Naive thymus-derived CD4-positive, alpha-beta T cell (primary cell): Measurements from ENCODE around the gene ATG13. TPM values are rescaled to one million over a fixed set of nuclear protein-coding genes. Genes with fewer than 3 reads are reported as not detected.

Source experiments
- ATAC-seq: fragments of 150-1000 bp; cut with Tn5 transposase; 2 replicates; pipeline ENCODE4 v1.10.0; 2021; ENCODE audit warnings: mild to moderate bottlenecking, moderate library complexity
- CTCF ChIA-PET: fragments of 350-600 bp; sonication (Branson Sonifier 250); formaldehyde crosslinking; loops from one replicate; lab custom pipeline; 2021; ENCODE audit warnings: antibody characterized with exemption; lab: Charles Lee
- POLR2A ChIA-PET: fragments of 350-600 bp; sonication (Branson Sonifier 250); formaldehyde crosslinking; loops from one replicate; lab custom pipeline; 2021; ENCODE audit warnings: antibody characterized with exemption, inconsistent platforms; lab: Charles Lee
- DNase-seq, 9 donors: peaks; one replicate each; pipeline versions ENCODE4 v3.0.0 to v3.0.0-alpha.2; 2020 to 2022; ENCODE audit warnings: mixed read lengths in 1 of 9
- H3K27ac ChIP-seq: one replicate; pipeline ENCODE4 v1.7.0; 2013; ENCODE audit warnings: mild to moderate bottlenecking, low read depth, low read length, moderate library complexity
- H3K27me3 ChIP-seq, 2 donors: one replicate each; pipeline ENCODE4 v1.7.0; 2013; ENCODE audit warnings: low read length in 2 of 2, mild to moderate bottlenecking in 2 of 2, moderate library complexity in 2 of 2; ENCODE audit not compliant: control insufficient read depth in 2 of 2, insufficient read depth in 2 of 2
- H3K36me3 ChIP-seq, 3 experiments: 1 replicate in 2 of 3; 2 replicates in 1 of 3; pipeline ENCODE4 v1.7.0; 2013; ENCODE audit warnings: low read length in 3 of 3, mild to moderate bottlenecking in 3 of 3, moderate library complexity in 1 of 3; ENCODE audit not compliant: insufficient read depth in 3 of 3, control insufficient read depth in 2 of 3
- H3K4me1 ChIP-seq, 2 donors: one replicate each; pipeline ENCODE4 v1.7.0; 2013; ENCODE audit warnings: low read length in 2 of 2, mild to moderate bottlenecking in 2 of 2, moderate library complexity in 1 of 2; ENCODE audit not compliant: control insufficient read depth in 2 of 2, insufficient read depth in 2 of 2
- H3K4me3 ChIP-seq: 2 replicates; pipeline ENCODE4 v1.7.0; 2013; ENCODE audit warnings: mild to moderate bottlenecking, low read length
- H3K9me3 ChIP-seq, 3 experiments: 1 replicate in 2 of 3; 2 replicates in 1 of 3; pipeline ENCODE4 v1.7.0; 2013; ENCODE audit warnings: low read length in 3 of 3; ENCODE audit not compliant: control insufficient read depth in 2 of 3
- H3K27ac Mint-ChIP-seq, 9 donors: one replicate each; pipeline ENCODE4 v1.8.0; 2020 to 2022; ENCODE audit warnings: mixed read lengths in 9 of 9, mild to moderate bottlenecking in 8 of 9, moderate library complexity in 5 of 9, inconsistent platforms in 2 of 9
- H3K27me3 Mint-ChIP-seq, 5 donors: one replicate each; pipeline ENCODE4 v1.8.0; 2021 to 2022; ENCODE audit warnings: mixed read lengths in 5 of 5, mild to moderate bottlenecking in 1 of 5
- H3K36me3 Mint-ChIP-seq, 5 donors: one replicate each; pipeline ENCODE4 v1.8.0; 2020 to 2022; ENCODE audit warnings: mixed read lengths in 5 of 5, mild to moderate bottlenecking in 3 of 5, inconsistent platforms in 1 of 5
- H3K4me1 Mint-ChIP-seq, 7 donors: one replicate each; pipeline ENCODE4 v1.8.0; 2020 to 2022; ENCODE audit warnings: mixed read lengths in 7 of 7, mild to moderate bottlenecking in 3 of 7, inconsistent platforms in 1 of 7
- H3K4me3 Mint-ChIP-seq, 10 donors: one replicate each; pipeline ENCODE4 v1.8.0; 2020 to 2022; ENCODE audit warnings: mild to moderate bottlenecking in 10 of 10, mixed read lengths in 10 of 10, moderate library complexity in 6 of 10, inconsistent platforms in 2 of 10
- H3K9me3 Mint-ChIP-seq, 11 donors: one replicate each; pipeline ENCODE4 v1.8.0; 2020 to 2022; ENCODE audit warnings: mixed read lengths in 11 of 11, mild to moderate bottlenecking in 4 of 11, inconsistent platforms in 1 of 11, moderate library complexity in 1 of 11
- intact Hi-C, 2 donors: fragments of 100-400 bp; cut with micrococcal nuclease; formaldehyde crosslinking; loops; one replicate each; pipeline ENCODE4 v1.15.1; 2023
- polyA plus RNA-seq, 2 donors: library from polyadenylated mRNA; unstranded; fragments of 300-500 nt; fragmentation: Illumina TruSeq; gene quantifications; one replicate each; pipeline ENCODE4 v1.2.3, GENCODE V29; 2021
- total RNA-seq, 6 experiments: library from RNA in 5 of 6; stranded (reverse) in 5 of 6; gene quantifications; 1 replicate in 5 of 6; 2 replicates in 1 of 6; pipeline ENCODE4 v1.2.3 and lab custom pipeline; 2021 to 2026

The ATG13 gene
- total and polyA plus RNA-seq, 7 experiments from 2014 or later: 70.0 to 114 (median 89.7) TPM

GRCh38 chr11:46588131-46588530 lies 29.2 kb upstream of the ATG13 start:
- Mint-ChIP-seq H3K9me3 (no peaks in the 10 kb centered on the region), H3K4me3 (peak overlapping the region in 3 of 10 donors; percentile 4 to 19 (median 9)), H3K4me1 (peaks cover 32 to 59% (median 46%) of the 10 kb centered on the region in 7 donors), H3K36me3 (peaks cover 0 to 11% (median 9%) of the 10 kb centered on the region in 5 donors), H3K27ac (peak overlapping the region in 2 of 9 donors; percentile 10 to 14), H3K27me3 (no peaks in the 10 kb centered on the region)
- ATAC-seq (no peak), DNase-seq (no peak)
- Histone ChIP-seq H3K27me3 (no peaks in the 10 kb centered on the region), H3K27ac (no peak overlapping the region), H3K4me1 (peaks cover 16 to 21% of the 10 kb centered on the region in 2 donors), H3K9me3 (no peaks in the 10 kb centered on the region), H3K4me3 (no peak overlapping the region), H3K36me3 (peaks cover 0 to under 1% (median 0%) of the 10 kb centered on the region in 3 experiments)
- POLR2A ChIA-PET: interaction anchor here (0.7 to 1.2 kb wide), 3 partner anchors 28 to 771 kb away, joined by 3 to 5 read pairs (median 3); no protein-coding TSS in a partner anchor
- CTCF ChIA-PET: no interaction called here
- intact Hi-C loops: no loop called here

GRCh38 chr11:46588915-46589314 lies 28.4 kb upstream of the ATG13 start:
- CTCF ChIA-PET: no interaction called here
- no peak for DNase-seq
- peaks cover 19 to 22% of the 10 kb centered on the region in 2 donors for H3K4me1 ChIP-seq
- Mint-ChIP-seq H3K27ac (peak overlapping the region in 1 of 9 donors; percentile 39), H3K36me3 (peaks cover 0 to 11% (median 9%) of the 10 kb centered on the region in 5 donors), H3K4me1 (peaks cover 32 to 64% (median 51%) of the 10 kb centered on the region in 7 donors), H3K9me3 (no peaks in the 10 kb centered on the region), H3K27me3 (no peaks in the 10 kb centered on the region), H3K4me3 (peak overlapping the region in 4 of 10 donors; percentile 8 to 49 (median 28))
- no peak overlapping the region for H3K27ac ChIP-seq
- no peaks in the 10 kb centered on the region for H3K27me3 ChIP-seq
- no peak for ATAC-seq
- H3K4me3 ChIP-seq: no peak overlapping the region
- intact Hi-C loops: no loop called here
- POLR2A ChIA-PET: interaction anchor here (0.7 to 1.2 kb wide), 3 partner anchors 29 to 770 kb away, joined by 3 to 5 read pairs (median 3); no protein-coding TSS in a partner anchor
- H3K9me3 ChIP-seq: no peaks in the 10 kb centered on the region
- H3K36me3 ChIP-seq: peaks cover 0 to 8% (median 0%) of the 10 kb centered on the region in 3 experiments

GRCh38 chr11:46590740-46591605 lies 26.4 kb upstream of the ATG13 start:
- no peak for ATAC-seq
- DNase-seq: no peak
- ChIA-PET CTCF (interaction anchor here (0.8 kb wide), 1 partner anchor 37 kb away, joined by 7 read pairs; no protein-coding TSS in a partner anchor), POLR2A (interaction anchor here (1.4 kb wide), 1 partner anchor 27 kb away, joined by 4 read pairs; no protein-coding TSS in a partner anchor)
- Histone ChIP-seq H3K4me1 (peaks cover 19 to 22% of the 10 kb centered on the region in 2 donors), H3K27me3 (no peaks in the 10 kb centered on the region), H3K36me3 (peaks cover 0 to 8% (median 0%) of the 10 kb centered on the region in 3 experiments), H3K4me3 (no peak overlapping the region), H3K27ac (no peak overlapping the region), H3K9me3 (no peaks in the 10 kb centered on the region)
- Mint-ChIP-seq H3K27ac (peak overlapping the region in 5 of 9 donors; percentile 17 to 60 (median 45)), H3K9me3 (peaks cover 0 to 2% (median 0%) of the 10 kb centered on the region in 11 donors), H3K4me1 (peaks cover 38 to 71% (median 59%) of the 10 kb centered on the region in 7 donors), H3K4me3 (peak overlapping the region; percentile 21 to 92 (median 62)), H3K27me3 (no peaks in the 10 kb centered on the region), H3K36me3 (peaks cover 0 to 11% (median 7%) of the 10 kb centered on the region in 5 donors)
- intact Hi-C loops: loop anchor here in 1 of 2 donors (5.0 kb wide), 1 partner anchor 469 kb away; the partner anchor contains the start of gene PHF21A

GRCh38 chr11:46593550-46594373 lies 23.6 kb upstream of the ATG13 start, which contains the start of gene AMBRA1:
Gene AMBRA1 (minus strand): TSS chr11:46594023. CDS start chr11:46548380, 45,643 bp downstream.
- peaks cover 0 to 9% (median 0%) of the 10 kb centered on the region in 5 donors for H3K36me3 Mint-ChIP-seq
- H3K27me3 ChIP-seq: no peaks in the 10 kb centered on the region
- H3K4me1 Mint-ChIP-seq: peaks cover 23 to 49% (median 41%) of the 10 kb centered on the region in 7 donors
- no peaks in the 10 kb centered on the region for H3K27me3 Mint-ChIP-seq
- H3K9me3 Mint-ChIP-seq: peaks cover 0 to 2% (median 0%) of the 10 kb centered on the region in 11 donors
- intact Hi-C loops: loop anchor here (1.0 to 5.0 kb wide), 7 partner anchors 24 to 675 kb away; partner anchors contain the start of genes ARHGAP1 (in 2 of the 2), ATG13 (in 2 of the 2), HARBI1 (in 2 of the 2) and ARFGAP2 (in 1 of the 2)
- peak within 1 kb of the TSS; percentile 92 to 98 (median 96) for H3K27ac Mint-ChIP-seq
- H3K4me3 Mint-ChIP-seq: peak within 1 kb of the TSS; percentile 90 to 100 (median 97)
- H3K9me3 ChIP-seq: no peaks in the 10 kb centered on the region
- DNase-seq: peak; percentile 59 to 83 (median 80)
- ChIA-PET CTCF (interaction anchor here (0.5 to 1.6 kb wide), 4 partner anchors 11 to 211 kb away, joined by 3 to 5 read pairs (median 4); partner anchors contain the start of genes ATG13 and HARBI1), POLR2A (interaction anchor here (0.7 to 2.3 kb wide), 10 partner anchors 18 to 350 kb away, joined by 3 to 21 read pairs (median 4); partner anchors contain the start of genes ATG13, HARBI1 and ZNF408)
- H3K36me3 ChIP-seq: peaks cover 0 to 8% (median 0%) of the 10 kb centered on the region in 3 experiments
- H3K4me3 ChIP-seq: peak within 1 kb of the TSS; percentile 69
- peak; percentile 97 for ATAC-seq
- H3K4me1 ChIP-seq: peaks cover 19 to 22% of the 10 kb centered on the region in 2 donors
- peak within 1 kb of the TSS; percentile 84 for H3K27ac ChIP-seq

- peaks cover 17 to 43% (median 35%) of the 10 kb centered on the region in 7 donors for H3K4me1 Mint-ChIP-seq
- H3K27ac ChIP-seq: peak overlapping the region; percentile 84
- intact Hi-C loops: loop anchor here (1.0 to 5.0 kb wide), 7 partner anchors 23 to 676 kb away; partner anchors contain the start of genes ARHGAP1 (in 2 of the 2), ATG13 (in 2 of the 2), HARBI1 (in 2 of the 2) and ARFGAP2 (in 1 of the 2)
- CTCF ChIA-PET: interaction anchor here (0.5 to 1.6 kb wide), 4 partner anchors 12 to 211 kb away, joined by 3 to 5 read pairs (median 4); partner anchors contain the start of genes ATG13 and HARBI1
- peaks cover 0 to 2% (median 0%) of the 10 kb centered on the region in 11 donors for H3K9me3 Mint-ChIP-seq
- peaks cover 17 to 19% of the 10 kb centered on the region in 2 donors for H3K4me1 ChIP-seq
- no peak for ATAC-seq
- peaks cover 0 to 9% (median 0%) of the 10 kb centered on the region in 5 donors for H3K36me3 Mint-ChIP-seq
- H3K27me3 Mint-ChIP-seq: no peaks in the 10 kb centered on the region
- peak overlapping the region; percentile 92 to 98 (median 96) for H3K27ac Mint-ChIP-seq
- H3K9me3 ChIP-seq: no peaks in the 10 kb centered on the region
- DNase-seq: no peak
- no peaks in the 10 kb centered on the region for H3K27me3 ChIP-seq
- H3K36me3 ChIP-seq: peaks cover 0 to 8% (median 0%) of the 10 kb centered on the region in 3 experiments
- H3K4me3 Mint-ChIP-seq: peak overlapping the region; percentile 90 to 100 (median 97)
- H3K4me3 ChIP-seq: peak overlapping the region; percentile 69
- POLR2A ChIA-PET: interaction anchor here (0.8 to 2.3 kb wide), 9 partner anchors 18 to 299 kb away, joined by 3 to 21 read pairs (median 5); partner anchors contain the start of genes ATG13, HARBI1 and ZNF408
These were observed 23.0 kb upstream of the ATG13 start for GRCh38 chr11:46594374-46594700.
